Measurements from ENCODE around the gene WDR5.

DNA sequence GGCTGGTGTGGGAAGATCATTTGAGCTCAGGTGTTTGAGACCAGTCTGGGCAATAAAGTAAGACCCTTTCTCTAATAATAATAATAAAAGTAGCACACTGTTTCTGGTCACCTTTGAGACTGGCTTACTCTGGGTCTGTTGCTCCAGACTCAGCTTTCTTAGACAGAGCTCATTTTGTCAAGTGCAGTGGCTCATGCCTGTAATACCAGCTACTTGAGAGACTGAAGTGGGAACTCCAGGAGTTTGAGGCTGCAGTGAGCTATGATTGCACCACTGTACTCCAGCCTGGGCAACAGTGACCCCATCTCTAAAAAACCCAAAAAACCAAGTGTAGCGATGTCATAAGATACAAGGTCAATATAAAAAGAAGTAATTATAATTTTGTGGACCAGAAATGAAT is 64.8 kb downstream of the WDR5 start:
- TF ChIP-seq, protein P1, sequence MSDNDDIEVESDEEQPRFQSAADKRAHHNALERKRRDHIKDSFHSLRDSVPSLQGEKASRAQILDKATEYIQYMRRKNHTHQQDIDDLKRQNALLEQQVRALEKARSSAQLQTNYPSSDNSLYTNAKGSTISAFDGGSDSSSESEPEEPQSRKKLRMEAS (IDR thresholded peaks at IDR 0.05) = no peak
- no peak for TF ChIP-seq KDM5A (IDR thresholded peaks at IDR 0.05)
- TF ChIP-seq POLR2A (IDR thresholded peaks at IDR 0.05; ENCODE audit: low read length) = no peak
- TF ChIP-seq, protein P2, sequence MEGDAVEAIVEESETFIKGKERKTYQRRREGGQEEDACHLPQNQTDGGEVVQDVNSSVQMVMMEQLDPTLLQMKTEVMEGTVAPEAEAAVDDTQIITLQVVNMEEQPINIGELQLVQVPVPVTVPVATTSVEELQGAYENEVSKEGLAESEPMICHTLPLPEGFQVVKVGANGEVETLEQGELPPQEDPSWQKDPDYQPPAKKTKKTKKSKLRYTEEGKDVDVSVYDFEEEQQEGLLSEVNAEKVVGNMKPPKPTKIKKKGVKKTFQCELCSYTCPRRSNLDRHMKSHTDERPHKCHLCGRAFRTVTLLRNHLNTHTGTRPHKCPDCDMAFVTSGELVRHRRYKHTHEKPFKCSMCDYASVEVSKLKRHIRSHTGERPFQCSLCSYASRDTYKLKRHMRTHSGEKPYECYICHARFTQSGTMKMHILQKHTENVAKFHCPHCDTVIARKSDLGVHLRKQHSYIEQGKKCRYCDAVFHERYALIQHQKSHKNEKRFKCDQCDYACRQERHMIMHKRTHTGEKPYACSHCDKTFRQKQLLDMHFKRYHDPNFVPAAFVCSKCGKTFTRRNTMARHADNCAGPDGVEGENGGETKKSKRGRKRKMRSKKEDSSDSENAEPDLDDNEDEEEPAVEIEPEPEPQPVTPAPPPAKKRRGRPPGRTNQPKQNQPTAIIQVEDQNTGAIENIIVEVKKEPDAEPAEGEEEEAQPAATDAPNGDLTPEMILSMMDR (IDR thresholded peaks at IDR 0.05) = no peak
- TF ChIP-seq MYC (IDR thresholded peaks at IDR 0.05; ENCODE audit: borderline replicate concordance, low read length) = no peak
- TF ChIP-seq TP53 (CRISPR knock-in tag; IDR thresholded peaks at IDR 0.05) = no peak
- no peak for TF ChIP-seq JUN (IDR thresholded peaks at IDR 0.05)
- no peak for TF ChIP-seq SMC3 (IDR thresholded peaks at IDR 0.05)

Data from A549 (cell line).